Epidermal melanocyte (primary cell): ENCODE measurements around the gene FAM170B.

ENCODE experiments used
- DNase-seq: peaks from one replicate; pipeline ENCODE4 v3.0.0; 2011; ENCODE audit warnings: low spot score; ENCODE audit not compliant: insufficient read length

FAM170B gene

DNA sequence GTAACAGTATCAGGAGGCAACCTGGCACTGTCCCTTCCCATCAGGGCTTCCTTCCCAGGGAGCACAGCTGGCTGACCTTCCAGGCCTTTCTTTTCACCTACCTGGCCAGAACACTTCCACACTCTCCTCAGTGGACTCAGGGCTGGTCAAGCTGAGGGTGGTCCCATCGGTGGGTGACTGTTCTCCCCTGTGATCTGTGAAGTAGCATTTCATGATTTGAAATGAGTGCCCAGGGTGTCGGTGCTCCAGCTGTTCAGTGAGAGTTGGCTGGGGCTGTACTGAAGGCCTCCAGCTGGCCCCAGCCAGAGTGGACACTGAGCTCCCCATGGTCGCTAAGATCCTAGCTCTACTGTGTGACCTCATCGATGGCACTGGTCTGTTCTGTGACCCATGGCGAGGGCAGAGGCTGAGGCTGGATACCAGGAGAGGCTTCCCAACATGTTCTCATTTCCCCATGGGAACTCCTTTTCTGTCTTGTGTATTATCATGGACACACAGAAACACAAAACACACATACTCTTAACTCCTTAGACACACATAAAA is at the start of gene FAM170B:
FAM170B (minus strand) TSS at position 316 of the 543 bp plus-strand sequence; CDS start at position 213, 103 bp downstream.
- DNase-seq = no peak

DNA sequence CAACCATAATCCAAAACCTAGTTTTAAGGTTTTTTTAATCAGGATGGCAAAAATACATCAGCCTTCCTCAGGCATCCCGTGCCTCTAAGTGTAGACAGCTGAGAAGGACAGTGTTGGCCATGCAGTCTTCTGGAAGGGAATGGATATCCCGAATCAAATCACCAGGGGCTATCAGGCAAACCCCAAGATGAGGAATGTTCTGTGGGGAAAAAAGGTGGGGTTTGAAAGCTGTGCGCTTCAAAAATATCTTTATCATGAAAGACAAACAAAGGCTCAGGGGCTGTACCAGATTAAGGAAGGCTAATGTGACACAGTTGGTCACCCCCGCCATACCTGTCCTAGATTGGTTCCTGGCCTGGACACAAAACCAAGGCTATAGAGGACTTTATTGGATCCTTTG is 49.0 kb upstream of the FAM170B start:
- no peak for DNase-seq

DNA sequence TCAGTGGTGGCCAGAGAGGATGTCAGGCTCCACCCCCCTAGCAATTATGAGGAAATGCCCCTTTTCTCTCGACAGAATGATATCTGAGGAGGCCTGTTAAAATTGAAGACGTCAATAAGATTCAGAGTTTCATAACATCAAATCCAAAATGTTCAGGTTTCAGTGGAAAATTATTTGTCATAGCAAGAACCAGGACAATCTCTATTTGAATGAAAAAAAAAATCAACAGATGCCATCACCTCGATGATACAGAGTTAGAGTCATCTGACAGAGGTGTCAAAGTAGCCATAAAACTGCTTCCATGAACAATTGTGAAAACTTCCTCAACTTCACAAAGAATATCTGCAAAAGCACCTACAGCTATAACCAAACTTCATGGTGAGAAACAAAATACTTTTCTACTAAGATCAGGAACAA is 46.6 kb upstream of the FAM170B start:
- DNase-seq = no peak

DNA sequence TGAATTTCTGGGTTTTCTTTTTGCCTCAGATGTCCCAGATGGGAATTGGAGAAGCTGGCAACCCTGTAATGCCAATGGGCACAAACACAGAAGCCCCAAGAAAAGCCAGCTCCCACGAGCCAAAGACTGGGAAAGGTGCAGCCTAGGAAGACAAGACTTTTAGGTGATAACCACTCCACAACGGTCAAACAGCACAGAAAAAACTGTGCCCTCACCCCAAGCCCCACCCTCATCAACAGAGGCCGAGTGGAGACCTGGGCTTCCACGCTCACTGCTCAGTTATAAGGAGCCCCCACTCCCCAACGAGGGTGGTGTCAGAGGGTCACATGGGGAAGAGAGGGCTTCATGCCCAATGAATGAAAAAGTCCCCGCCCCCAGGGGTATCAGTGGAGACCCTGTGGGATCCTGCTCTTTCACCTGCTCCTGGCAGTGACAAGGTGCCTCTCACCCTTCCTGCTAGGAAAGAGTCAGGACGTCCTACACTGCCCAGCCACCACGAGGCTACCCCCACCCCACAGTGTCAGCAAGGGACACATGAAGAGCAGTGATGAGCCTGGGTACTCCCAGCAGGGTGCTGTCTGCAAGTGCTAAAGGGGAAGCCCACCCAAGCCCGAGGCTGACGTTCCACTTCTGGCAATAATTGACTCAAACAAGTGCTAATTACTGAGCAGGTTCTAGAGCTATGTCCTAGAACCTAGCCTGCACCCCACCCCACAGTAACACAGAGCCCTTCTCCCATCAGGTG is 46.0 kb upstream of the FAM170B start:
- no peak for DNase-seq

DNA sequence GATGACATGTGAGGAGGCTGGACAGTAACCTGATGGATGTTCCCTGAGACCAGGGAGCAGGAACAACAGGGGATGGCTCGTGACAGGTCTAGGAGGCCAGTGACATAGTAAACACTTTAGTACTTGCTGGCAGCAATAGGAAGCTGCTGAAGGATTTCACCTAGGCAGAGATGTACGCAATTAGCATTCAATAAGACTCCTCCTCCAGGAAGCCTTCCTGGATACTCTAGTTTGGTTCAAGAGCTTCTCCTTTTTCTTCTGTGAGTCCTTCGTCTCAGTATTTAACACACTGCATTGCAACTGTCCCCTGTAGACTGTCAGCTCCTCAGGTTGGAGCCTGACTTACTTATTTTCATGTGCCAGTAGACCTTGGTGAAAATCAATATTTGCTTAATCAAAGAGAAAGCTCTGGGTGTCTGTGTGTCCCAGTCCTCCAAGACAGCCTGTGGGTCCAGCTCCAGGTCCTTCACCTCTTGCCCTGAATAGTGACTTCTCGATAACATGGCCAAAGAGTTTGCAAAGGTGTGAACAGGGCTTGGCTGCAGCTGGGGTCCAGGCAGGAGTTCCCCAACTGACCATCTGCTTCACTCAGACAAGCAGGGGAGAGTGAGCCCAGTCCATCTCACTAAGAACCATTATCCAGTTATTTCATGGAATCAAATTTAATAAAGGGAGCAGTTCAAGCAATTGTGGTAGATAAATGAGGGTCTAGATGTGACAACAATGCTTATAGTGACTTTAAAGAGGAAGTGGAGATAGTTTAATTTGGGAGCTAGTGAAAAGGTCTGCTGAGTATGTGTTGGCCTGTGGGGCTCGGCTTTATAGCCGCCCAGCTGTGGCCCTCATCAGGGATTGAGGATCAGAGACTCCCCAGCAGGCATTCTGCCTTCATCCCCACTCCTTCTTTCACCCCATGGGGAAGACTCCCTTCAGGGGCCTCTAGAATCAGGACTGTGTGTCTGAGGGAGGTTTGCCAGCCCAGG is 45.0 kb upstream of the FAM170B start:
- DNase-seq = no peak

DNA sequence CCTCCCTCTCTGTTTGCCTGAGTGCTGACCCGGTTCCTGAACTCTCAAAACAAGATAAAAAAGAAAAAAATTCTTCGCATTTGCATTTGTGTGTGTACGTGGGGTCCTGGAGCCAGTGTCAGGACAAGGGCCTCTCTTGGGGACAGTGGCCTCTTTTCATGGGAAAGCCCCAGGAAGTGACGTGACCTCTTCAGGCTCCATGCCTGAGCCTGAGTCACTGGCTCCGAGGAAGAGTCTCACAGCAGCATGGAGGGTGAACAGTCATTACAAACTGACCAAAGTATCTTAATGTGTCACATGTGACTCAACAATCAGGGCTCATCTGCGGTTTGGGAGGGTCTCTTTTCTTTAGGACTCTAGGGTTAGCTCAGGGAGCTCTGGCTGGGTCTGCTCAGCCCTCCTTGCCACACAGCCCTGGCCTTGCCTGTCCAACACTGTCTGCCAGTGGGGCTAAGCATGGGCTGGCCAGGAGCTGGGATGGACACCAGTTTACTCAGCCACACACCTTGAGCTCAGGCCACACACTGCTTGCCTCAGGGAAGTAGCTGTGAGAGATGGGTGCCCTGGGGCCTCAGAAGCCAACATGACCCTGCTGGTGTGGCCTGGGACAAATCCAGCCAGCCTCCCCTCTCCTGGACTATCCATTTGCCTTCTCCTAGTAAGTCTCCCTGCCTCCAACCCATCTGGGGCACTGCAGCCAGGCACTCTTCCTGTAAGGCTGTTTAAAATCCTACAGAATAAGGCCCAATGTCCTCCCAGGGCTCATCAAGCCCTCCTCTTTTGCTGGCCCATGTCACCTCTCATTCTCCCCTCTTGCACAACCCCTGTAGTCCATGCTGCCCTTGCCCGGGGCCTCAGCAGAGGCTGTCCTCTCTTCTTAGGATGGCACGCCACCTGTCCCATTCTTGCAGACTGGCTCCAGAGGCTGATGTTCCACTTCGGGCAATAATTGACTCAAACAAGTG is 43.9 kb upstream of the FAM170B start:
- no peak for DNase-seq

DNA sequence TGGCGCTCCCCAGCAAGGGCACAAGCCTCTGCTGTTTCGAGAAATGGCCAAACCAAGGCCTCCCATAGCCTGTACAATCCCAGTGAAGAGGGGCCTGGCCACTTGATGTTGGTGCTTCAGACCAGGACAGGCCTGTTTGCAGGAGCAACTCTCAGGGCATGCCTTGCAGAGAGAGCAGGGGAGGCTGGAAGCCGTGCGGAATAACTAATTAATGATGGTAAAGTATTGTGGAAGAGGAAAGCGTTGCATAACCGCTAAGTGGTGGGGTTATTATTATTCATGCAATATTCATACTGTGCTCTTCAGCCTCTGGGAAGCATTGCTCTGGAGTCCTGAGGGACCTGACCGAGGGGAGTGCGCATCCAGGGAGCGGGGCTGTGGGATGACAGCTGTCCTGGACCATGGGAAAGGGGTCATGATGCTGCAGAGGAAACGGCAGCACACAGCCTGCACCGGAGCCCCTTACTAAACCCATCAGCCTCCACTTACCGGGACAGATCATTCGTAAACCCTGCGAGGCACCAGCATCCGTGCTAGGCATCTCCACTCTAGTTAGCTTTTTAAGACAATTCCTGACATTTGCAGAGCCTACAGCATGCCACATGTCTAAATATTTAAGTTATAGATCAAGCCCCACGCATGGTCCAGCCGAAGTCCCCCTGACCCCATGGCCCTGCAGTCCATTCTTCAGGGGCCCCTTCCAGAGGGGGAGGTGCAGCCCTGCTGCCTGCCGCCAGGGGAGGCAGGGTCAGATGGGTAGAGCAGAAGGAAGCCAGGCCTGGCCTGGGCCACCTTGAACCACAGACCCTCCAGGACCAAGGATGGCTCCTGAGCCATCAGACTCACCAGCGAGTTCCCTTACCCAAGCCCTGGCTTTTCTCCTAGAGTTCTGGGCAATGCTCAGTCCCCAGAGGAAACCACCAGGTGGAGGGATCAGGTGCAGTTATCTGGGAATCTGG is 42.8 kb upstream of the FAM170B start:
- no peak for DNase-seq

DNA sequence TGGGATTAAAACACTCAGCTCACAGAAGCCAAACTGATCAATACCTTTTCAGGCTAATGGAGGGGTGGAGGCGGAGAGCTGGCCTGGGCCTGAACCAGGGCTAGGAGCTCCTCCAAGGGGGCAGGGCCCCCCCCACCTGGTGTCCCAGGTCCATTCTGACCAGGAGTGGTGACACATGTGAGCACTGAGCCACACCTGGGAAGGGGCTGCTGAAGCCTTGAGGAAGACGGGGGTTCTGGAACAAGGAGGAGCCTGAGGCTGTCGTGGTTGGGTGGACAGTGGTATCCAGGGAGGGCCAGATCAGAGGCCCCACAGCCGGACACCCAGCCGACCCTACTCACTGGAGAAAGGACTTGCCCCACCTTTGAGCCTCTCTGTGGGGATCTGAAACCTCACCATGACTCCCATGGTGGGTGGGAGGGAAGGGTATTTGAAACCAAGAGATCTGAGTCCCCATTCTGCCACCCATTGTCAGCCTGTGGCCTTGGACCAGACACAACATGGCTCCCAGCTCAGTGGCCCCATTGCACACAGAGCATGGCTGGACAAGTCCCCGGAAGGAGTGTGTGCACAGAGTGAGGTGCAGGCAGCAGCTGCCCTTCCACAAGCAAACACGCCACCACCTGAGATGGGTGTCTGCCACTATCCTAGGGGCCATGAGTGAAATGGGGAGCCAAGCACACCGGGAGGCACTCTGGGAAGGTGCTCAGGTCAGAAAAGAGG is 41.9 kb upstream of the FAM170B start:
- DNase-seq = no peak

DNA sequence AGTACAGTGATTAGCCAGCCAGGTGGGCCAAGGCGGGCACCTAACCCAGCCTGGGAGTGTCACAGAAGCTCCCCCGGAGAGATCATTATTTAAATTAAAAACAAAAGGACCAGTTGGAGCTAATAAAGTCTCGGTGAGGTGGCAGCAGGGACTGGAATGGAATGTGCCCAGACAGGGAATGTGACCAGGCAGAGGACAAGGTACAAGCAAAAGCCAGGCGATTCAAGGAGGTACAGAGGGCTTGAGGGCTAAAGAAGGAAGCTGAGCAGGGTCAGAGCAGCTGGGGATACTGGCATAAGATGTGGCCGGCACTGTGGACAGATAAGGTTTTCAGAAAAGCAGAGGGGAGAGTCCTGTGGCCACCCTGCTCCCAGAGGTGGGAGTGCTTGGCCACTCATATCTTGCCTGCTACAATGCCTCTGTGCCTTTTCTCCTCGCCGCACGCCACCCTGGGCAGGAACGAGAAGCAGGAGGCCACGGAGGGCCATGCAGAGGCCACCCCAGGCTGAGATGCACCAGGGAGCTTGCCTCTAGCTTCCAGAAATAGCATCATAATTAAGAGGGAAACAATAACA is 41.2 kb upstream of the FAM170B start:
- DNase-seq = no peak

DNA sequence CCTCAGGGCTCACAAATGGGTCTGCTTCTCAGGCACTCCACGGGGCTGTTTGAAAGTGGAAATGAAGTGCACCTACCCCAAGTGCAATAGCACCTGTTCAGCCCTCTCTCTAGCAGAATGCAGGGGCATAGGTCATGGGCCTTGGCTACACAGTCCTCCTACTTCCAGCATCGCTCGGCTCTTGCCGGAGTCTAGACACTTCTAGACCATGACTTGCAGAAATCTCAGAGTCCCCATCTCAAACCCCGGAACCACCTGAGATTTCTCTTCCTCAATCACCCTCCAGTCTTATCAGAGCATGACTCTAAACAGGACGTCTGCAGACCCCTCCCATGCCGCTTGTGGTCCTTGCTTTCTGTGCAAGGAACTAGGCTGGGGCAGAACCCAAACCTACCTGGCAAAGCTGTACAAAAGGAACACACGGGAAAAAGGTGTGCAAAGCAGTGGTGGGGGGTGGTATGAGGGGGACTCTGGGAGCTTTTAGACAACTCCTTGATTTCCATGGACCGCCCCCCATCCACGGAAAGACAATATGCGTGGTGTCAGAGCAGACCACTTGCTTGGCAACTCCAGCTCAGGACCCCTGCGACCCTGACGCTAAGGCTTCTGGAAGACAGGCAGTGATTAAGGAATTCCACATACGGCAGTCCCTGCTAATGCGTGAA is 40.6 kb upstream of the FAM170B start:
- no peak for DNase-seq

DNA sequence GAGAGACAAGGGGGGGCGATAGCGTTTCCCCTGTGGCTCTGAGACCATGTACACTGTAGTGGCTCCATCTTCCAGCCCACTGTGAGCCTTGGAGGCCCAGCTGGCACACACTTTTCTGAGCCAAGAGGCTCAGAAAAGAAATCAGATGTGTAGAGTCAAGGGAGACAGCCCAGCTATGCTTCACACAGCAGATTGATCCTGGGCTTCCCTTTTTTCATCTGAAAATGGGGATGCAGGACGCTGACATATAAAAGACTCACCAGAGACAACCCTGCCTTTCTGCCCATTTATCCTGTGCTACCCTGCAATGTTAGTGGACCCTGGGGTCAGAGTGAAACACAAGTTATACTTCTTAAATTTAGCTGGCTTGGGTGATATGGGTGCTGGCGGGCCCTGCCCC is 40.0 kb upstream of the FAM170B start:
- DNase-seq = no peak

DNA sequence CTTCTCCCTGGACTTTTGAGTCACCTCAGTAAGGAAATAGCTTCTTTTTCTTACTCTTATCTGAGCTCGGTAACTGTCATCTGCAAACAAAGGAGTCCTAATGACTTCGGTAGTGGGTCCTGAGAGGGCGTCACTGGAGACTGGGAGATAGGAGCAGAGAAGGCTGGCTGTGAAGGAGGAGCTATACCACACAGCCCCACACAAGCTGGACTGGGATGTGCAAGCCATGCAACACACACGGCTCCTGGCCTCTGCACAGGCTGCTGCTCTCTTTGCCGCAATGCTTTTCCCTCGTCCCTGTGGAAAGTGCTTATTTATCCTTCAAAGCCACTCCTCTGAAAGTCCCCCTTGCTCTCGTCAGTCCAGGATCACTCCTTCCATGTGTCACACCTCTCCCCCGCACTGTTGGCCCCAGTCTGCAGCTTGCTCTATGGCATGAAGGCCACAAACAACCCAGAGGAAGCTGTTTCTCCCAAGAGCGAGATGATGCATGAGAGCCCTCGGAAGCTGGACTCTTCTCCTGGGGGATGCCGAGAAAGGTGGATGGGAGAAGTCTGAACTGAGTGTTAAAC is 39.5 kb upstream of the FAM170B start:
- DNase-seq = no peak

DNA sequence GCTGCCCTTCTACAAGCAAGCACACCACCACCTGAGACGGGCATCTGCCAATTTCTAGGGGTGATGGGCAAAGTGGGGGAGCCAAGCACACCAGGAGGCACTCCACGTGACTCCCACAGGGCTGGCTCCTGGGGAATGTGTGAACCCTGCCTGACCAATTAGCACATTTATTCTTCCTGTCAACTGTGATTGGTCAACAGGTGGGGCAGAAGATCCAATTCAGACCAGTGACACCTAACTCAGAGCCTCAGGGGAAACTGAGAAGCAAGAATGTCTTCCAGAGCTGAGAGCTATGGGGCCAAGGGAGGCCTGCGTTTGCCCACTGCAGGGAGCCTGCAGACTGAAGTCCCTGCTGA is 38.9 kb upstream of the FAM170B start:
- DNase-seq = no peak

DNA sequence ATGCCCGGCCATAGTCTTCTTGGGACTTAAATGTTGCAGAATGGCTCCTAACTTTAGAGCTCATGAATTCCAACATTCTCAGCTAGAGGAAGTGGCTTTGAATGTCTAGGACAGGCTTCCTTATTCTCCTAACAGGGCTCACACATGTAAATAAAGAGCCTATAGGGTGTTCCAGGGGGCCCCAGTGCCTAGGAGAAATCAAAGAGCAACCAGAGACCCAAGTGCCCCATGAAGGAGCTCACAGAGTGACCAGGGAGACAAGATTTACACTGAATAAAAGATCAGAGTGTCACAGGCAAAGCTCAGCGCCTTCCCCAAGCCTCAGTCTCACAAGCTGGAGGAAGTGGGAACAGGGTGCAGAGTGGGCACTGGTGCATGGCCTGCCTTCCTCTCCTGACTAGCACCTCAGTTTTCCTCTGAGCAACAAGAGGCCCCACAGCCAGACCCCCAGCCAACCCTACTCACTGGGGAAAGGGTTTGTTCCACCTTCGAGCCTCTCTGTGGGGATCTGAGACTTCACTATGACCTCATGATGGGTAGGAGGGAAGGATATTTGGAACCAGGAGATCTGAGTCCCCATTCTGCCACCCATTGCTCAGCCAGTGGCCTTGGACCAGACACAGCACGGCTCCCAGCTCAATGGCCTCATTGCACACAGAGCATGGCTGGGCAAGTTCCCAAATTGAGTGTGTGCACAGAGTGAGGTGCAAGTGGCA is 38.4 kb upstream of the FAM170B start:
- no peak for DNase-seq

DNA sequence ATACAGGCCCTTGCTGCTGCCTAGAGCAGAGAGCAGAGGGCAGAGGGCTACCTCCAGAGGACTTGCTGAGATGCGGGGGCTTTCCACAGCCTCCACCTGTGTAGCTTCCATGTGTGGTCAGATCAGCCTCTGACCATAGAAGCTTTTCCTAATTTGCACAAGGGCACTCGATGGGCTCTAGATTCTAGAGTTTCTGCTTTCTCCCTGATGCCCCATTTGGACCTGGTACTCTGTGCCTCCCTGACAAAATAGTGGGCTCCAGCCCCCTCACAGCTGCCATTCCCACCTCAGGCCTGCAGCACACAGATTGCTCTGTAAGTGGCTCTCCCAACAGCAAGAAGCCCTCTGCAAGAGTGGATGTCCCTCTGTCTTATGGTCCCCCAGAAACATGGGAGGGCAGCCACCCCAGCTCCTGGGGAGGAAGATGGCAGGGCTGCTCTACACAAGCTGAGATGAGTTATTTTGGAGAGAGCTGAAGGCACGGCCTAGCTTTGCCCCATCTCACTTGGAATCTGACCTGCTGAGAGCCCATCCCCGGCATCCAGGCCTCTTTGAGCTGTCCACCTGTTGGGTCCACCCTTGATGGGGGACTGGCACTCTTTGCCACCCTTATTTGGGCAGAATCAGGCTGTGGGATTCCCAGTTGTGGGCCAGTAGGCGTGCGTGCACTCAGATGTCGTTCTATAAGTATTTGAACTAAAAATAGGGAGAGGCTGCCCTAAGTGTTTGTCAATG is 37.7 kb upstream of the FAM170B start:
- DNase-seq = no peak

DNA sequence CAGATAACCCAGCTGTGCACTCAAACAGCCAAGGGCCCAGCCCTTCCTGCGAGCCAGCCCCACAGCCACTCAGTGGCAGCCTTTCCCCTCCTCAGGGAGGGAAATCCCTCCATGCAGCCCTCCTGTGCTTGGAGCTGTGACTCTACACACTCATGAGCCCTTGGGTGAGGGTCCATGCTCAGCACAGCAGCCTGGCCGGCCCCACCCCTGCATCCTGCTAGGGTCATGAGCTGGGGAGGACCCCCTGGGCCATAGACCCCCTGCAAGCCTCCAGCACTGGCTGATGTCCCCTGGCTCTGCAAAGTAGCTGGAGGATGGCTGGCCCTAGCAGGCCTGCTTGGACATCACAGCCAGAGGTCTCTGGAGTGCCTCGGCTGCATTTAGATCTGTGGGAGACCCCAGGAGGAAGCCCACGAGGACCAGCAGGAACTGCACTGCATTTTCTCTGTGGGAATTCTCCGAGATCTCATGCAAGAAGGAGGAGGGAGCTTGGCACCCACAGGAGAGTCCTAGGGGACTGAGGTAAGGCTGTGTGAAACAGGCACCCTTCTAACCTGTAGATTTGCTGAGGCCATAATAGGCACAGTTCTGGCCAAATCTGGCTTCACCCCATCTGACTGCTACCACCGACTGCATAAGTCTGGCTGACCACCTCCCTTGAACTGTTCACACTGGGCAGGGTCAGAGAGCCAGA is 37.0 kb upstream of the FAM170B start:
- no peak for DNase-seq
